Natural killer cell (primary cell): ENCODE results near the gene KCNJ6. TPM values are rescaled to one million over a fixed set of nuclear protein-coding genes. Genes with fewer than 3 reads are reported as not detected.

Experiments
- ATAC-seq, 3 donors: fragments of 150-1000 bp in 2 of 3; fragments of 200-7000 bp in 1 of 3; cut with Tn5 transposase; 1 replicate in 1 of 3; 2 replicates in 2 of 3; pipeline ENCODE4 v1.10.0; 2021; ENCODE audit warnings: mild to moderate bottlenecking in 2 of 3, moderate library complexity in 2 of 3
- DNase-seq, 2 donors: peaks; one replicate each; pipeline versions ENCODE4 v3.0.0 to v3.0.0-alpha.2; 2013 to 2021; ENCODE audit warnings: mixed read lengths in 1 of 2
- H3K27ac ChIP-seq: one replicate; pipeline ENCODE4 v1.5.1; 2013; ENCODE audit warnings: mild to moderate bottlenecking, low read length
- H3K27me3 ChIP-seq: one replicate; pipeline ENCODE4 v1.6.1; 2013; ENCODE audit warnings: low read length; ENCODE audit not compliant: control insufficient read depth, insufficient read depth
- H3K36me3 ChIP-seq: one replicate; pipeline ENCODE4 v1.6.1; 2013; ENCODE audit warnings: low read length; ENCODE audit not compliant: control insufficient read depth, insufficient read depth
- H3K4me1 ChIP-seq: one replicate; pipeline ENCODE4 v1.6.1; 2013; ENCODE audit warnings: low read length; ENCODE audit not compliant: control insufficient read depth, insufficient read depth
- H3K4me3 ChIP-seq: one replicate; pipeline ENCODE4 v1.5.1; 2013; ENCODE audit warnings: low read length
- H3K9me3 ChIP-seq: one replicate; pipeline ENCODE4 v1.6.1; 2013; ENCODE audit warnings: low read length; ENCODE audit not compliant: control insufficient read depth, insufficient read depth
- H3K27ac Mint-ChIP-seq, 2 donors: one replicate each; pipeline ENCODE4 v1.8.0; 2022; ENCODE audit warnings: mild to moderate bottlenecking in 2 of 2, mixed read lengths in 2 of 2, moderate library complexity in 1 of 2
- H3K27me3 Mint-ChIP-seq, 2 donors: one replicate each; pipeline ENCODE4 v1.8.0; 2022; ENCODE audit warnings: low read depth in 2 of 2, mixed read lengths in 2 of 2
- H3K36me3 Mint-ChIP-seq: one replicate; pipeline ENCODE4 v1.8.0; 2022; ENCODE audit warnings: mixed read lengths
- H3K4me1 Mint-ChIP-seq, 2 donors: one replicate each; pipeline ENCODE4 v1.8.0; 2022; ENCODE audit warnings: mixed read lengths in 2 of 2
- H3K4me3 Mint-ChIP-seq: one replicate; pipeline ENCODE4 v1.8.0; 2022; ENCODE audit warnings: mild to moderate bottlenecking, moderate library complexity, mixed read lengths
- H3K9me3 Mint-ChIP-seq, 2 donors: one replicate each; pipeline ENCODE4 v1.8.0; 2022; ENCODE audit warnings: mixed read lengths in 2 of 2
- WGBS: methylation state at CpG from one replicate; pipeline ENCODE4 v1.1.7; 2013; ENCODE audit warnings: missing lambda C conversion rate; ENCODE audit not compliant: insufficient coverage; 5-methylcytosine and 5-hydroxymethylcytosine counted together
- intact Hi-C: fragments of 100-400 bp; cut with micrococcal nuclease; formaldehyde crosslinking; loops from one replicate; pipeline ENCODE4 v1.14.2; 2022
- total RNA-seq, 4 donors: library from RNA; stranded (reverse); fragments of 120-200 nt in 1 of 4; gene quantifications; one replicate each; pipeline versions ENCODE4 v1.2.3 to v1.2.4, GENCODE V29; 2013 to 2022
- TF ChIP-seq, protein P1 (sequence below): fragments of 200-600 bp; IDR thresholded peaks from one replicate; pipeline ENCODE4 v1.8.0; 2022; ENCODE audit warnings: antibody characterized with exemption

KCNJ6 gene
- total RNA-seq, 3 donors from 2014 or later (not counting 1 experiment from before 2014, with no cell fraction given), result not detected

GRCh38 chr21:37909936-37910335, 6.3 kb downstream of the KCNJ6 start:
- Mint-ChIP-seq H3K4me3 (no peak overlapping the region), H3K27ac (no peak overlapping the region), H3K36me3 (peaks cover 2% of the 10 kb centered on the region), H3K9me3 (no peaks in the 10 kb centered on the region), H3K27me3 (peaks cover 19 to 73% of the 10 kb centered on the region in 2 donors), H3K4me1 (no peaks in the 10 kb centered on the region)
- no peaks in the 10 kb centered on the region for H3K4me1 ChIP-seq
- intact Hi-C loops, result no loop called here
- H3K36me3 ChIP-seq, result no peaks in the 10 kb centered on the region
- no peak overlapping the region for H3K27ac ChIP-seq
- H3K27me3 ChIP-seq, result peaks cover 2% of the 10 kb centered on the region
- TF ChIP-seq, protein P1, sequence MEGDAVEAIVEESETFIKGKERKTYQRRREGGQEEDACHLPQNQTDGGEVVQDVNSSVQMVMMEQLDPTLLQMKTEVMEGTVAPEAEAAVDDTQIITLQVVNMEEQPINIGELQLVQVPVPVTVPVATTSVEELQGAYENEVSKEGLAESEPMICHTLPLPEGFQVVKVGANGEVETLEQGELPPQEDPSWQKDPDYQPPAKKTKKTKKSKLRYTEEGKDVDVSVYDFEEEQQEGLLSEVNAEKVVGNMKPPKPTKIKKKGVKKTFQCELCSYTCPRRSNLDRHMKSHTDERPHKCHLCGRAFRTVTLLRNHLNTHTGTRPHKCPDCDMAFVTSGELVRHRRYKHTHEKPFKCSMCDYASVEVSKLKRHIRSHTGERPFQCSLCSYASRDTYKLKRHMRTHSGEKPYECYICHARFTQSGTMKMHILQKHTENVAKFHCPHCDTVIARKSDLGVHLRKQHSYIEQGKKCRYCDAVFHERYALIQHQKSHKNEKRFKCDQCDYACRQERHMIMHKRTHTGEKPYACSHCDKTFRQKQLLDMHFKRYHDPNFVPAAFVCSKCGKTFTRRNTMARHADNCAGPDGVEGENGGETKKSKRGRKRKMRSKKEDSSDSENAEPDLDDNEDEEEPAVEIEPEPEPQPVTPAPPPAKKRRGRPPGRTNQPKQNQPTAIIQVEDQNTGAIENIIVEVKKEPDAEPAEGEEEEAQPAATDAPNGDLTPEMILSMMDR, result no peak
- DNase-seq (no peak), ATAC-seq (no peak)
- H3K9me3 ChIP-seq, result no peaks in the 10 kb centered on the region
- WGBS, result 89% methylated on average over 6 of the region's 6 CpGs
- H3K4me3 ChIP-seq, result no peak overlapping the region

GRCh38 chr21:37908691-37909090, 7.6 kb downstream of the KCNJ6 start:
- no peaks in the 10 kb centered on the region for H3K36me3 ChIP-seq
- H3K36me3 Mint-ChIP-seq, result no peaks in the 10 kb centered on the region
- no peak overlapping the region for H3K27ac Mint-ChIP-seq
- TF ChIP-seq, protein P1, result no peak
- H3K4me1 Mint-ChIP-seq, result no peaks in the 10 kb centered on the region
- H3K4me3 ChIP-seq, result no peak overlapping the region
- H3K4me1 ChIP-seq, result no peaks in the 10 kb centered on the region
- intact Hi-C loops, result no loop called here
- DNase-seq, result no peak
- WGBS, result 80% methylated on average over 2 of the region's 2 CpGs
- H3K27me3 ChIP-seq, result no peaks in the 10 kb centered on the region
- no peaks in the 10 kb centered on the region for H3K9me3 Mint-ChIP-seq
- H3K27ac ChIP-seq, result no peak overlapping the region
- H3K9me3 ChIP-seq, result no peaks in the 10 kb centered on the region
- no peak for ATAC-seq
- H3K27me3 Mint-ChIP-seq, result peaks cover 14 to 67% of the 10 kb centered on the region in 2 donors
- H3K4me3 Mint-ChIP-seq, result no peak overlapping the region

- Histone ChIP-seq H3K4me3 (no peak overlapping the region), H3K4me1 (no peaks in the 10 kb centered on the region), H3K27me3 (no peaks in the 10 kb centered on the region), H3K9me3 (no peaks in the 10 kb centered on the region), H3K27ac (no peak overlapping the region), H3K36me3 (no peaks in the 10 kb centered on the region)
- WGBS, result 67% methylated on average over 4 of the region's 4 CpGs
- ATAC-seq, result no peak
- no peaks in the 10 kb centered on the region for H3K36me3 Mint-ChIP-seq
- TF ChIP-seq, protein P1, result no peak
- no peak overlapping the region for H3K27ac Mint-ChIP-seq
- no peaks in the 10 kb centered on the region for H3K4me1 Mint-ChIP-seq
- peaks cover 13 to 58% of the 10 kb centered on the region in 2 donors for H3K27me3 Mint-ChIP-seq
- no peak overlapping the region for H3K4me3 Mint-ChIP-seq
- H3K9me3 Mint-ChIP-seq, result no peaks in the 10 kb centered on the region
- intact Hi-C loops, result no loop called here
- no peak for DNase-seq
Measured at GRCh38 chr21:37907076-37907475, 9.2 kb downstream of the KCNJ6 start.

DNA sequence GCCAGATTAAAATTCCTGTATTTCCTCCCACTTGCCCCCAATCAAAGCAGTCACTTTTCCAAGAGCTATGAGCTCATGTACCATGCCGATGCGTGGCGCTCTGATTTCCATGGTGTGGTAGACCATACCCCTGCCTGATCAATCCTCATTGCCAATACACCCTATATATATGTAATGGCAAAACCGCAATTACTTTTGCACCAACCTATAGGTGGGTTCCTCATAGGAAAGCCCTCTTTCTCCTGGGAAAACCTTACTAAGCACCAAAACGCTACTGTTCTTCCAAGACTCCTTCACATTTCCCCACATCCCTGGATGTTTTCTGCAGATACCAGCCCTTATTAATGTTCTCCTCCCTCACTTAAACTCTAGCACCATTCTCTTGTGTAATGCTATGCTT, 11.0 kb downstream of the KCNJ6 start:
- Histone ChIP-seq H3K36me3 (no peaks in the 10 kb centered on the region), H3K9me3 (no peaks in the 10 kb centered on the region), H3K27ac (no peak overlapping the region), H3K4me1 (no peaks in the 10 kb centered on the region), H3K4me3 (no peak overlapping the region), H3K27me3 (no peaks in the 10 kb centered on the region)
- no peak overlapping the region for H3K4me3 Mint-ChIP-seq
- no peaks in the 10 kb centered on the region for H3K36me3 Mint-ChIP-seq
- no peak for ATAC-seq
- H3K4me1 Mint-ChIP-seq, result no peaks in the 10 kb centered on the region
- no peak for DNase-seq
- 93% methylated on average over 5 of the region's 5 CpGs for WGBS
- H3K27me3 Mint-ChIP-seq, result peaks cover 17 to 61% of the 10 kb centered on the region in 2 donors
- TF ChIP-seq, protein P1, result no peak
- H3K9me3 Mint-ChIP-seq, result no peaks in the 10 kb centered on the region
- intact Hi-C loops, result no loop called here
- no peak overlapping the region for H3K27ac Mint-ChIP-seq
